HG03159 (cell line): ENCODE data around the gene RPL41.

Experiments
- ATAC-seq: cut with Tn5 transposase; IDR thresholded peaks from one replicate; pipeline ENCODE4 v1.9.1; 2021; ENCODE audit warnings: mild to moderate bottlenecking, moderate library complexity; ENCODE audit not compliant: unreplicated experiment

Gene RPL41

DNA sequence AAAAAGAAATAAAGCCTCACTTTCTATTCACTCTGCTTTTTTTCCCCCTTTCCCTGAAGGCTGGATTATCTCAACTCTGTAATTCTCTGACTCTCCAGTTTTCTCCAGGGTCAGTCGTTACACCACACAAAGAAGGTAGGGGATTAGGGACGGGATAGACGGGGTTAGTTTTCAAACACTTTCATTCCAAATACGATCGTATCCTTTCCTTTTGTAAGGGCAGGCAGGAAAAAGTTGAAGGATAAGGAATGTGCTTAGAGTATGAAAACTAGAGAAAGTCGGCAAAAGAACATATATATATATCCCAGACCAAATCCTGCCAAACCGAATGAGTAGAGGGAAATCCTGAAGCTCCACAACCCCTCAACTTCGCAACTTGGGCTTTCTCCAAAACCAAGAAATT is 11.1 kb downstream of the RPL41 start:
- ATAC-seq: no peak

DNA sequence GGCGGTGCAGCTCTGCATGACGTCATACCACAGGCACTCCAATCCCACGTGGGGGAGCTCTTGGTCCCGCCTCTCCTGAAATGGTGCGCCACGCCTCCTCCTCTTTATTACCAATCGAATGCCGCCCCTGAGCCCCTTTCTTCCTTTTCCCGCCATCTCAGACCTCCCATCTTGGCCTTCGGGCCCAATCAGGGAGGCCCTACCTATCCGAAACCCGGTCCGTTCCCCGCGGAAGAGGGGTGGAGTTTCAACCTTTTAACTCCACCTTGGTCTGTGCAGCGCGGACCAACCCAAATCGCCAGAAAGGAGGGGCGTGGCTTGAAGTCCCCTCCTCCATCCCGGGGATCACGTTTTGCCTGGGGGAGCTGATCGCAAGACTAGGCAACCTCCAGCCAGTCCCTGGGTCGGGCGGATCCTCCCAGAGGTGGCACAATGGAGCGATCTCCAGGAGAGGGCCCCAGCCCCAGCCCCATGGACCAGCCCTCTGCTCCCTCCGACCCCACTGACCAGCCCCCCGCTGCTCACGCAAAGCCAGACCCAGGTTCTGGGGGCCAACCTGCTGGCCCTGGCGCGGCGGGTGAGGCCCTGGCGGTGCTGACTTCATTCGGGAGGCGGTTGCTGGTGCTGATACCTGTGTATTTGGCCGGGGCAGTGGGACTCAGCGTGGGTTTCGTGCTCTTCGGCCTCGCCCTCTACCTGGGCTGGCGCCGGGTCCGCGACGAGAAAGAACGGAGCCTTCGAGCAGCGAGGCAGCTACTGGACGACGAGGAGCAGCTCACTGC is 11.6 kb downstream of the RPL41 start, which contains the start of gene ESYT1:
Gene ESYT1, plus strand, starts transcription at position 380 of the 782 bp plus-strand sequence. Its CDS starts 53 bp downstream, at position 433.
- peak; percentile 85 for ATAC-seq

DNA sequence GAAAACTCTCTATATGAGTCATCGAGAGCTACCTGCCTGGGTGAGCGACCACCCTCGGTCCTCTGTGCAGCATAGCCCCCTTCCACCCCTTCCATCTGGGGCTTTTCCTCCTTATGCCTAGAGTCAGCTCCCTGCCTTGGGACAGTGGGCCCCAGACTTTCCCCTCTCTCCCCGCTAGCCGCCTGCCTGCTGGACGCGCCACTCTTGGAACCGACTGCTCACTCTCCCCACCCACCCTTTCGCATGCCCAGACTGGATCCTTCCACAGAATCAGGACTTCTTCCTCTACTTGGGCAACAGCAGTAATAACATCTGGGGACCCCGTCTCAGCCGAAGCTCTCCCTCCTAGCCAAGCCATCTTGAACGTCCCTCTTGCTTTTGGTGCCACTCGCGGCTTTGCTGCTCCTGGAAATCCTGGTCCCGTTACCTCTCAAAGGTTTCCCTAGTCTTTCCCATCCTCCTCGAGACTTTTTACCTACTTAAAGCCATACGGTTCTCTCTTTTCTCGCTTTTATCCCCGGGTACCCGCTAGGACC is 12.3 kb downstream of the RPL41 start:
- ATAC-seq: no peak

DNA sequence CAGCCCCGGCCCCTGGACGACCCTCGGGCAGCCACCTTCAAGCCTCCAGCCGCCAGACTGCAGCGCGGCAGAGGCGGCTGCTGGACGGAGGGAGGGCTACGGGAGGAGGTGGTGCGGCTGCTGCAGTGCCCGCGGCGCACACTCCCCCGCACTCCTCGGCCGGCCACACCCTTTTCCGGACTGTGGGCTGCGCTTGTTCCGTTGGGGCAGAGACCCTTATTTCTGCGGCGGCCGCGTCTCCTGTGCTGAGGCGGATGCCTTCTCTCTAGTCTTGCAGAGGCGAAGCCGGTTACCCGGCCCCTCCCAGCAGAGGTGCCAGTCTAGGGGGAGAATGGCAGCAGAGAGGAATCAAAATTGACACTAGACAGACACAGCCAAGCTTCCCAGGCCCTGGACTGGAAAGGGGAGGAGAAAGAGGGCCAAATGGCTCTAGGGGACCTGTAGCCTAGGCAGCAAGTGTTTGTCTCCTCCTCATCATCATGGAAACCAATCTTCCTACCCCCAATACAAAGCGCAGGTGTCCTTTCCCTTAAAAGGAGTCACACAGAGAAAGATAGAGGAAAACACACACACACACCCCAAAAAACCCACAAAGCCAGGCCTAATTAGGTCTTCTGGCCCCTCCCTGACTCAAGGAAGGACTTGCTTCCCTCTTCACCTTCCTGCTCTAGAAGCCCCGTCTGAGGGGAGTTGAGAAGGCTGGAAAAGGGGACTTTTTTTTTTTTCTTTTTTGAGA is 12.9 kb downstream of the RPL41 start:
- peak; percentile 19 for ATAC-seq

DNA sequence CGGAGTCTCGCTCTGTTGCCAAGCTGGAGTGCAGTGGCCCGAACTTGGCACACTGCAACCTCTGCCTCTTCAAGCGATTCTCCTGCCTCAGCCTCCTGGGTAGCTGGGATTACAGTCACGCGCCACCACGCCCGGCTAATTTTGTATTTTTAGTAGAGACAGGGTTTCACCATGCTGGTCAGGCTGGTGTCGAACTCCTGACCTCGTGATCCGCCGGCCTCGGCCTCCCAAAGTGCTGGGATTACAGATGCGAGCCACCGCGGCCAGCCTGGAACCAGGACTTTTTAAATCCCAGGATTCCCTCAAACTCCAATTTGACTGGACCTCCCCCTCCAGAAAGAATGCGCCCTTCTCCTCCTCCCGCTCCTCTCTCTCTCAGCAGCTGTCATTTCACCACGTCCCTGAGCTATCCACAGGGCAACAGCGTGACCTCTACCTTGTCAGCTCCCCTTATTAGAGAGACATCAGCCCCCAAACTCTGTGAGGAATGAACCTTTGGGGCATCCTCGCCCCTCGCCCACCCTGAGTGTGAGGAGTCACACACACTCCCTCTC is 13.6 kb downstream of the RPL41 start:
- no peak for ATAC-seq

DNA sequence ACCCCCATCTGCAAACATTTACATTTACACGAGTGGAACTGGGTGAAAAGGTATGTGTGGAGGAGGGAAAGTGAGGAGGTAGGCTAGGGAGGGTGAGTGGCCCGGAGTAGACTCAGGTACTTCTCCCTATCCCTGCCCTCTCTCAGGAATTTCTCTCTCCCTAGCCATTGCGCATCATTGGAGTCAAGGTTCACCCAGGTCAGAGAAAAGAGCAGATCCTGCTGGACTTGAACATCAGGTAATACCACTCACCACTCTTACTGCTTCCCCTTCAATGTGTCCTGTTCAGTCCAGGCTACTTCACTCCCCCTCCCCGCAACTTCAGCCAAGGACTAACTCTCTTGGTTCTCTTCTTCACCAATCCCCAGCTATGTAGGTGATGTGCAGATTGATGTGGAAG is 14.4 kb downstream of the RPL41 start:
- ATAC-seq: no peak

DNA sequence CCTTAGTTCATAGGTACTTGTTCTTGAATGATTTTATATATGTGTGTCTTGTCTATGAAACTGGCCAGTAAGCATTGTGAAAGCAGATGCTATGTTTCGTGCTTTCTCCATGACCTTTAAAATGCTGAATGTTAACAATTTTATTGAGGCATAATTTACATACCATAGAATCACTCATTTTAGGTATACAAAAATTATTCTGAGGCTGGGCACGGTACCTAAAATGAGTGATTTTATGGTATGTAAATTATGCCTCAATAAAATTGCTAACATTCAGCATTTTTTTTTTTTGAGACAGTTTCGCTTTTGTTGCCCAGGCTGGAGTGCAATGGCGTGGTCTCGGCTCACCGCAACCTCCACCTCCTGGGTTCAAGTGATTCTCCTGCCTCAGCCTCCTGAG is 18.5 kb downstream of the RPL41 start:
- no peak for ATAC-seq

DNA sequence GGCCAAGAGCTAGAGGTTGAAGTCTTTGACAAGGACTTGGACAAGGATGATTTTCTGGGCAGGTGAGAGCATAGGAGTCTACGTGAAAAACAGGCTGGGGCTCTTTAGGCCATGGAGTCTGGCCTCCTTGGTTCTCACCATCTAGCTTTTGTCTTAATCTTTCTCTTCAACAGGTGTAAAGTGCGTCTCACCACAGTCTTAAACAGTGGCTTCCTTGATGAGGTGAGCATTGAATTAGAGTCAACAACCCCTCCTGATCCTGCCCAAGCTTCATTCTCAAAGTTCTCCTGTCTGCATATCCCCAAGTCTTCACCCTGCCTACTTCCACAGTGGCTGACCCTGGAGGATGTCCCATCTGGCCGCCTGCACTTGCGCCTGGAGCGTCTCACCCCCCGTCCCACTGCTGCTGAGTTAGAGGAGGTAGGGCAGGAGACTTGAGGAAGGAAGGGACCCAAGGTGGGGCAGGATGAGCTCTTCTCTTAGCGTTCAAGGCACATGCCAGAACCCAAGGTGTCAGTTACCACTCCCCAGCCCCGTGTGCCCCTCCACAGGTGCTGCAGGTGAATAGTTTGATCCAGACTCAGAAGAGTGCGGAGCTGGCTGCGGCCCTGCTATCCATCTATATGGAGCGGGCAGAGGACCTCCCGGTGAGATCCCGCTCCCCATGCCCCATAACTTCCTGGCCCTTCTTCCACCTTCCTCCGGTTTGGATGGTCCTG is 21.6 kb downstream of the RPL41 start:
- no peak for ATAC-seq

DNA sequence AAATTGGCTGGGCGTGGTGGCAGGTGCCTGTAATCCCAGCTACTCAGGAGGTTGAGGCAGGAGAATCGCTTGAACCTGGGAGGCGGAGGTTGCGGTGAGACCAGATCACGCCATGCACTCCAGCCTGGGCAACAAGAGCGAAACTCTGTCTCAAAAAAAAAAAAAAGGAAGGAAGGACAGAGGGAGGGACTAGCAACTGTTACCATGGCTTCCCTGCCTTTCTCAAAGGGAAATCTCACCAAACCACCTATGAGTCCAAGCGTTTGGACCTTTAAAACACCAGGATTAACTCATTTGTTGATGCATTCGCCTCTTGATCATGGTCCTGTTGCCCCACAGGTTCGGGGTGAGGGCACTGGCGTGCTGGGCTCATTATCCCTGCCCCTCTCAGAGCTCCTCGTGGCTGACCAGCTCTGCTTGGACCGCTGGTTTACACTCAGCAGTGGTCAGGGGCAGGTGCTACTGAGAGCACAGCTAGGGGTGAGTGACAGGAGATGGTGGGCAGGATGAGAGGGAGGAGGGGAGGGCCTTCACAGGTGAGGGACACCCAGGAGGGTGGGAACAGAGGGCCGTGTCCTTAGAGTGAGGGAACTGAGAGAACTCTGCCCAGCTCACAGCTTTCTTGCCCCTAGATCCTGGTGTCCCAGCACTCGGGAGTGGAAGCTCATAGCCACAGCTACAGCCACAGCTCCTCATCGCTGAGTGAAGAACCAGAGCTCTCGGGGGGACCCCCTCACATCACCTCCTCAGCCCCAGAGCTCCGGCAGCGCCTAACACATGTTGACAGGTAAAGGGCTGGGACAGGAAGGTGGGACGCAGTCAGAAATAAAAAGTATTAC is 25.7 kb downstream of the RPL41 start:
- ATAC-seq: no peak

DNA sequence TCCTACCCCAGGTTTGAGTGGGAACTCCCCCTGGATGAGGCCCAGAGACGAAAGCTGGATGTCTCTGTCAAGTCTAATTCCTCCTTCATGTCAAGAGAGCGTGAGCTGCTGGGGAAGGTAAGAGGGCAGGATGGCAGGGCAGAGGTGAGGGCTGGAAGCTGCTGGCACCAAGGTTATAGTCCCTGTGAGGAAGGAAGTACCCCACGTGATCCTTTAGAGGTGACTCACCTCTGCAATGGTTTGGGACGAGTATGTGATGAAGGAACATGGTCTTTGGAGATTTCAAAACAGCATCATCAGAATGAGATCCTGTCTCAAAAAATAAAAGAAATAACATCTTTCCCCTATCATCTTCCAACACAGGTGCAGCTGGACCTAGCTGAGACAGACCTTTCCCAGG is 26.8 kb downstream of the RPL41 start:
- no peak for ATAC-seq

DNA sequence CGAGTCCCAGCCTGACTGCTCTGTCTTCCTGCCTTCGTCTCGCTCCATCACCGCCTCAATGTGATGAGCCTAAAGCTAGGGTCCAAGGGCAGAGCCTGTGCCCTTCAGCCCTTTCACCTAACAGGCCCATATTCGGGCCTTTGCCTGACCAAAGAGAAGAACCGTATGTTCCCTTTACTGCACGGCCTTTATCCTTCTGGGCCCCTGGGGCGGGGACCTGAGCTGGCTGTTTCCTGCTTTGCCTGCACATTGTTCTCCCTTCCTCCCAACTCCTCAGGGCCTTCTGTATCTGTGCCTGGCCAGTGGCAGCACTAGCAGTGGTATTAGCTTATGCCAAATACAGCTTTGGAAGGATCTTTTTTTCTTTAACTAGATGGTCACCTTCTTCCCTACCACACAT is 27.4 kb downstream of the RPL41 start:
- ATAC-seq: no peak

DNA sequence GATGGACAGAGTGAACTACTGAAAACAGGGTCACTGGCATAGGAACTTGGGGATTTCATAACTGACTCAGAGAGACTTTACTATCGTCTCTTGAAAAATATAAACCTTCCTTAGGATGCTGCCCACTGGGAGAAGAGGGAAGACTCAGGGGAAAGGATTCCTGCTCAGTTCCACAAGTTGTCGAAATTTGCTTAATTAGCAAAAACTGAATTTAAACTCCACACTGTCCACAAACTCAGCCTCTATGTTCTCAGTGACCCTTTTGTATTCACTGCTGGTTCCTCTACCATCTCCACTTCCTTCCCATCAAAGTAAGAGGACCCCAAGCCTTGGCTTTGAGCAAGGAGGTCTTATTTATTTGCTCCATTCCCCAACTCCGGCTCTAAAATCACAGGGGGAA is 28.8 kb downstream of the RPL41 start:
- no peak for ATAC-seq

DNA sequence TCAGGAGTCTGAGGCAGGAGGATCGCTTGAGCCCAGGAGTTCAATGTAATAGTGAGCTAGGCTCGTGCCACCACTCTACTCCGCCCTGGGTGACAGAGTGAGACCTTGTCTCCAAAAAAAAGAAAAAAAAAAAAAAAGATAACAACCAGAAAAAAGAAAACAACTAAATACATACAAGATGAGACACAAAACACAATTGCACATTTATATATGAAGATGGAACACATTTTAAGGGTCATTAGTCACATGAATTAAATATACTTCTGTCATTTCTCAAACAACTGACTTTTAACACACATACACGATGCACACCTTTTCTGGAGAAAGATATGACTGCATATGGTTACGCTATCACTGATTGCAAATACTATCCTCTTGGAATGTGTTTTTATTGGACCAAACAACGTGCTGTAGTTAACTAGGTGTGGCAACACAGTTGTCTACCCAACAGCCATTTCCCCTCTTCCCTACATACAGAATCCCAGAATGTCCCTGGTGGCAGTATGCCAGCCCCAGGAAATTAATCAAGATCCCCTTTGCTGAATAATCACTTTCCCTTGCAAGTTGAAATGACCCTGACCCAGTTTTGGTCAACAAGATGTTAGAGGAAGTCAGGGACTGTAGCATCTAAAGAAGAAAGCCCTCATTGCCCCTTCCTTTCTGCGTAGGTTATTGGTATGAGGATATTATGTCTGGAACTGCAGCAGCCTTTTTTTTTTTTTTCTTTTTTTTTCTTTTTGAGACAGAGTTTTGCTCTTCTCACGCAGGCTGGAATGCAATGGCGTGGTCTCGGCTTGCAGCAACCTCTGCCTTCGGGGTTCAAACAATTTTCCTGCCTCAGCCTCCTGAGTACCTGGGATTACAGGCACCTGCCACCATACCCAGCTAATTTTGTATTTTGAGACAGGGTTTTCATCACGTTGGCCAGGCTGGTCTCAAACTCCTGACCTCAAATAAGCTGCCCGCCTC is 30.3 kb downstream of the RPL41 start:
- no peak for ATAC-seq

DNA sequence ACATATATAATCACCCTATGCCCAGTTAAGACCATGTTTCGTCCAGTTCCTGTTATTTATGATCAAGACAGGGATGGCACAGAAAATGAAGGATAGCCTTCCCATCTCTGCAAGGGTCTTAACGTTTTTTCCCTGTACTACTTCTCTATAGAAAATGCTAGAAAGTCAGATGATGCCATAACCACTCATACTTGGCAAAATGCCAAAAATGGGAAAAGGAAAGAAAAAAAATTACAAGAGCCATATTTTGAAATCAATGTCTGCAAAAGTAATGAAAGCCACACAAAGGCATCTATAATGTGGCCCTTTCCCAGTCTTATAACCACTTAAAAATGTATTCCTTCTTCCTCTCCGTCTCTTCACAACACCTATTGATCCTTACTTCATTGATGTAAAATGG is 34.1 kb downstream of the RPL41 start:
- ATAC-seq: no peak

DNA sequence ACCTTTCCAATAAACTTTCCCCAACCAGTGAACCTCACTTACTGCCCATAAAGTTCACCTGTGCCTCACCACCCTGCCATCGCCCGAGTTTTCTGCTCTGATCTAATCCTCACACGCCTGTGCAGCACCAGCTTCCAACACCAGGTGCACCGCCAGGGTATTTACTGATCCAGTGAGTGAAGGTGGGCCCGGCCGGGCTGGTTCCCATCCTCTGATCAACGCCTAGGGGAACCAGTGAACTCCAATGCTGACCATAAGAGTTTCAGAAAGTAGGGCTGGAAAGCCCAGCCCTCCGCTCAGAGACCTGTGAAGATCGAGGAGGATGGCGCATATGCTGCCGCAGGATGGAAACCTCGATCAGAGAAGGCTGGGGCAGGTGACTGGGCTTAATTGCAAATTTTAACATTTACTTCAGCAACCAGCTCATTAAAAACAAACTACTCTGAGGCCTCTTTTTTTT is 35.3 kb downstream of the RPL41 start:
- ATAC-seq: peak; percentile 69

DNA sequence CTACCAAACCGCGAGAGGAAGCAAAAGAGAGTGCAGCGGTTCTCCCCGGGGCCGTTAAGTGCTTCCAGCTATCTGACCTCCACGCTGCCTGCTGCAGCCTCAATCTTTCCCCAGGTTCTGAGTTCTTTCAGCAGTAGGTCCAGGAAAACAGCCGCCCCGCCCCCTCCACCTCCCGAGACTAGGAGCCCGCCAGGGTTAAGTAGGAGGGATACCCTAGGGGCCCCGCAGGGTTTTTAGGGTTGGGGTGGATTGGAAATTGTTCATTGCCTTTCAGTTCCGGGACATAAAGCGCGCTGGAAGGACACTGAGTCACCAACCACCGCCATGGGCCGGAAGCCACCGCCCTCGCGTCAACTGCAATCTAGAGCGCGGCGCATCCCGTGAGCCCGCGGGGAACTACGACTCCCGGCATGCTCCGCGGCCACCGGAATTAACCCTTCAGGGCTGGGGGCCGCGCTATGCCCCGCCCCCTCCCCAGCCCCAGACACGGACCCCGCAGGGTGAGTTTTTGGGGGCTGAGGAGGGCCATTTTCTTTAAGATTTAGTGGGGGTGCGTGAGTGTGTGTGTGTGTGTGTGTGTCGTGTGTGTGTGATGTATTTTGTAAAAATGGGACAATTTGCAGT is 35.8 kb downstream of the RPL41 start, which contains the start of gene MYL6B:
Gene MYL6B, plus strand, starts transcription at position 456 of the 624 bp plus-strand sequence. CDS start 1,332 bp downstream, outside the sequence.
- peak; percentile 68 for ATAC-seq

DNA sequence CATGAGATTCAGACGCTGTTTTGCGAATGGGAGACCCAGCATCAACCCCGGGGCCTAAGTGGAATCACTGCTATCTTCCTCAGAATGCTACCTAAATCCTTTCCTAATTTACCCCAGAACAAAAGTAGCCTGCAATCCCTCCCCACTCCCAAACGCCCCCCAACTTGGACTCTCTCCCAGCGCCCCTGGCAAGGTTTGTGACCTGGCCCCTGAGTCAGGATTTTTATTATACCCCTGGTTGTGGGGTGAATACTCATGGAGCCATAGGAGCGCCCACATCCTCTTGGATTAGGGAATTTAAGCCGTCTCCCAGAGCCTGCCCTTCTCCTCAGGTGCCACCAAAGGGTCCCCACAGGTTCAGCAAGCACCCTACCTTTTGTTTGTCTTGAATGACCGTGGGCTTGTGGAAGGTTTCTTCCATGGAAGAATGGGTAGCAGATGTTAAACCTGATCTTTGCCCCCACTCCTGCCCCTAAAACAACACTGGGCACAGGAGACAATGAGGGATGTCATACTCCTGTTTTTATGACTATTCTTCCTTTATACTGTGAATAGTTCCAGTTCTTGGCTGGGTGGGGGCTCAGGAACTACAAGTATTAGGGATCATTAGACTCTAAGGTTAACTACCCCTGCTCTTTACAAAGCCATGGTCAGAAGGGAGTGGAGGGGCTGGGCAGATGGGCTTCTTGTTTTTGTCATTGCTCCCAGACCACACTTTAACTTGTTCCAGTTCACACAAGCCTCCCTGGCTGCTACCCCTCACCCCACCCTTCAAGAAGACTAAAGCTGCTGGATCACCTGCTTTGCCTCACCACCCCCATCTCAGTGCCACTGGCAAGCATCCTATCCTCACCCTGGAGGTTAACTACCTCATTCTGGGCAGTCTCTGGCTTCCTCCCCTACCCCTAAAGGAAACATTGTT is 36.6 kb downstream of the RPL41 start:
- ATAC-seq: no peak
